Measurements from ENCODE around the gene CFAP251. TPM values are rescaled to one million over a fixed set of nuclear protein-coding genes. Genes with fewer than 3 reads are reported as not detected.

Gene CFAP251
- total and polyA plus RNA-seq, 2 of the 8 experiments (the other 6 are each of a cell fraction or from before 2014, with no cell fraction given): 1.8 to 2.9 TPM

GRCh38 chr12:121888478-121889273, 29.7 kb upstream of the CFAP251 start, which contains the start of gene PSMD9 (continued):
- TF ChIP-seq TAF1 (IDR thresholded peaks at IDR 0.05; ENCODE audit: low read depth, low read length) (peak; percentile 69; the same call in 1 of the 2 replicates), EP300 (IDR thresholded peaks at IDR 0.05; ENCODE audit: borderline replicate concordance in 1 of 2, low read depth in 2 of 2, low read length in 2 of 2) (peak in 1 of 2 experiments; percentile 86; a peak in 1 of 3 replicates), PHF8 (conservative IDR thresholded peaks at IDR 0.05; ENCODE audit: low read depth, low read length) (peak; percentile 79), TCF12 (IDR thresholded peaks at IDR 0.05; ENCODE audit: low read depth, low read length) (peak; percentile 97; the same call in 1 of the 2 replicates), GTF2F1 (IDR thresholded peaks at IDR 0.05; ENCODE audit: borderline replicate concordance, low read depth, low read length) (no peak), CBX8 (IDR thresholded peaks at IDR 0.05; ENCODE audit: borderline replicate concordance, low read depth, low read length) (no peak), BACH1 (IDR thresholded peaks at IDR 0.05; ENCODE audit: low read length) (peak; percentile 95), CHD1 (IDR thresholded peaks at IDR 0.05; ENCODE audit: low read depth, low read length) (no peak), ATF3 (IDR thresholded peaks at IDR 0.05; ENCODE audit: insufficient read depth, low read depth, low read length) (peak; percentile 57; the same call in 1 of the 2 replicates), RFX5 (IDR thresholded peaks at IDR 0.05; ENCODE audit: borderline replicate concordance, low read depth, low read length) (no peak), POU5F1 (IDR thresholded peaks at IDR 0.05; ENCODE audit: low read depth, low read length) (no peak), ASH2L (IDR thresholded peaks at IDR 0.05; ENCODE audit: low read length) (peak; percentile 98), CREB1 (IDR thresholded peaks at IDR 0.05) (peak; percentile 52), JUND (IDR thresholded peaks at IDR 0.05; ENCODE audit: low read length) (peak; percentile 58; the same call in 1 of the 2 replicates), CHD2 (IDR thresholded peaks at IDR 0.05; ENCODE audit: low read length) (peak; percentile 73), SIX5 (IDR thresholded peaks at IDR 0.05; ENCODE audit: low read depth, low read length) (no peak), SP2 (IDR thresholded peaks at IDR 0.05; ENCODE audit: low read length) (no peak), KDM5A (IDR thresholded peaks at IDR 0.05; ENCODE audit: low read length) (no peak), EGR1 (IDR thresholded peaks at IDR 0.05; ENCODE audit: borderline replicate concordance, low read depth, low read length) (no peak)
- TF ChIP-seq, protein P1, sequence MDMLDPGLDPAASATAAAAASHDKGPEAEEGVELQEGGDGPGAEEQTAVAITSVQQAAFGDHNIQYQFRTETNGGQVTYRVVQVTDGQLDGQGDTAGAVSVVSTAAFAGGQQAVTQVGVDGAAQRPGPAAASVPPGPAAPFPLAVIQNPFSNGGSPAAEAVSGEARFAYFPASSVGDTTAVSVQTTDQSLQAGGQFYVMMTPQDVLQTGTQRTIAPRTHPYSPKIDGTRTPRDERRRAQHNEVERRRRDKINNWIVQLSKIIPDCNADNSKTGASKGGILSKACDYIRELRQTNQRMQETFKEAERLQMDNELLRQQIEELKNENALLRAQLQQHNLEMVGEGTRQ (IDR thresholded peaks at IDR 0.05; ENCODE audit: low read length): peak; percentile 80
- TF ChIP-seq, protein P2, sequence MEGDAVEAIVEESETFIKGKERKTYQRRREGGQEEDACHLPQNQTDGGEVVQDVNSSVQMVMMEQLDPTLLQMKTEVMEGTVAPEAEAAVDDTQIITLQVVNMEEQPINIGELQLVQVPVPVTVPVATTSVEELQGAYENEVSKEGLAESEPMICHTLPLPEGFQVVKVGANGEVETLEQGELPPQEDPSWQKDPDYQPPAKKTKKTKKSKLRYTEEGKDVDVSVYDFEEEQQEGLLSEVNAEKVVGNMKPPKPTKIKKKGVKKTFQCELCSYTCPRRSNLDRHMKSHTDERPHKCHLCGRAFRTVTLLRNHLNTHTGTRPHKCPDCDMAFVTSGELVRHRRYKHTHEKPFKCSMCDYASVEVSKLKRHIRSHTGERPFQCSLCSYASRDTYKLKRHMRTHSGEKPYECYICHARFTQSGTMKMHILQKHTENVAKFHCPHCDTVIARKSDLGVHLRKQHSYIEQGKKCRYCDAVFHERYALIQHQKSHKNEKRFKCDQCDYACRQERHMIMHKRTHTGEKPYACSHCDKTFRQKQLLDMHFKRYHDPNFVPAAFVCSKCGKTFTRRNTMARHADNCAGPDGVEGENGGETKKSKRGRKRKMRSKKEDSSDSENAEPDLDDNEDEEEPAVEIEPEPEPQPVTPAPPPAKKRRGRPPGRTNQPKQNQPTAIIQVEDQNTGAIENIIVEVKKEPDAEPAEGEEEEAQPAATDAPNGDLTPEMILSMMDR (IDR thresholded peaks at IDR 0.05; ENCODE audit: control extremely low read depth in 1 of 3, insufficient read depth in 1 of 3, low read depth in 1 of 3, low read length in 3 of 3): peak; percentile 59 to 83 (median 75)

Measured in H1 (cell line).